Myocyte (in vitro differentiated cells): ENCODE data around the gene LMTK2. TPM values are rescaled to one million over a fixed set of nuclear protein-coding genes. Genes with fewer than 3 reads are reported as not detected.

Experiments
- DNase-seq: peaks from one replicate; pipeline ENCODE4 v3.0.0-alpha.2; 2012; ENCODE audit warnings: low read depth
- total RNA-seq: library from RNA; depleted of rRNA; stranded (reverse); fragments of >200 nt; gene quantifications from 2 replicates; pipeline ENCODE4 v1.2.3, GENCODE V29; 2014

Gene LMTK2
- total RNA-seq, 1 donor from 2014 or later = 7.1 TPM

DNA sequence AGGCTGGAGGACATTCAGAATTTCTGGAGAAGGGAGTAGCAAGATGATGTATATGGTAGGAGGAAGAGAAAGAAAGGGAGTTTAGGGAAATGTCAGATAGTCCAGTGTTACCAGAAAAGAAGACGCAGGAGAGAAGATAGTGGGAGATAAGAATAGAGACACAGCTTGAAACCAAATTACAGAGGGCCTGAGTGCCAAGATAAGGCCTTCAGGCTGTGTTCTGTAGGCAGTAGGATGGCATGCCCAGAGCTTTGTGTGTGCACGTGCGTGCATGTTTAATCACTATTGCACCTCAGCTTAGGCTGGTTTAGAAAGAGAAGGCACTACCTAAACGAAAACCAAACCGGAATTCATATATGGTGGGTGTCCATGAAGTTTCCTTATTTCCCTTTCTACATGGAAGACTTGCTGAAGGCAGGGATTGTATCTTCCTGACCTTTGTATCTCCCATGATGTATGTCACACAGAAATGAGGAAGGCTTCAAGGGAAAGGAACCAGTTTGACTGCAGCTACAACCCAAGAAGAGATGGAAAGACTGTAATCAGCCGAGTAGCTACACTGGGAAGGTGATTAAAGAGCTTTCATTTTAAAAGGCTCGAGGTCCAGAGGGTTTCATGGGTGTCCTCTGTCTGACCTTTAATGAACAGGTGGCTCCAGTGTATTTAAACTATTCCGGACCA lies 68.7 kb downstream of the LMTK2 start:
- DNase-seq = no peak

DNA sequence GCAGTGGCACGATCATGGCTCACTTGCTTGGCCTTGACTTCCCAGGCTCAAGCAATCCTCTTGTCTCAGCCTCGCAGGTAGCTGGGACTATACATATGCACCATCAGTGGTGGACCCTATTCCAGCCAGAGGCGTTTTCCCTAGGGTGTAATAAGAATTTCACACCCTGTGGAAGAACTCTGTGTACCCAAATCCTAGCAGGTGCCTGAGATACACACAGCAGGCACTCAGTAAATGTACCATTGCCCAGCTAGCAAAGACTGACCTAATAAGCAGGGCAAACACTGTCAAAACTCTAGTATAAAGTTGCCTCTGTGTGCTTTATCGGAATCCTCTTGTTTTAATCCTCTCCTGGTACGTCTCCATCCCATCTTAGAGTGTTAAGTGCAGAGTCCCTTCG lies 70.9 kb downstream of the LMTK2 start:
- DNase-seq = no peak

DNA sequence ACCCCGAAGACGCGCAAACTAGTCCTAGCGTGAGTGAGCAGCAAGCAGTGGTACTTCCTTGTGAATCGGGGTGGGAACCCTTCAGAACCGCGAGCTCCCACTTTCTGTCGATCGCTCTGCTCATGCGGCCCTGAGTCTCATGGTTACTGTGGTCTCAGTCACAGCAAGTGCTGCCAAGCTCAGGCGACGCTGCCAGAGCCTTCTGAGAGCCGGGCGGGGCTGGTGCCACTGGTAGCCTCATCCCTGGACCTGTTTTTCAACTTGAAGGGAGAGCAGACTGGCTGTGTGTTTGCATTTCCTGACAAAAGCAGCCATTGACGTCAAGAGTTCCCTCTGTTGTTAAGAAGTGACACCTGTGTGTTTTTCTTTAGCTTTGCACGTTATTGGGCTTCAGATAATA lies 71.7 kb downstream of the LMTK2 start:
- DNase-seq = peak; percentile 17

DNA sequence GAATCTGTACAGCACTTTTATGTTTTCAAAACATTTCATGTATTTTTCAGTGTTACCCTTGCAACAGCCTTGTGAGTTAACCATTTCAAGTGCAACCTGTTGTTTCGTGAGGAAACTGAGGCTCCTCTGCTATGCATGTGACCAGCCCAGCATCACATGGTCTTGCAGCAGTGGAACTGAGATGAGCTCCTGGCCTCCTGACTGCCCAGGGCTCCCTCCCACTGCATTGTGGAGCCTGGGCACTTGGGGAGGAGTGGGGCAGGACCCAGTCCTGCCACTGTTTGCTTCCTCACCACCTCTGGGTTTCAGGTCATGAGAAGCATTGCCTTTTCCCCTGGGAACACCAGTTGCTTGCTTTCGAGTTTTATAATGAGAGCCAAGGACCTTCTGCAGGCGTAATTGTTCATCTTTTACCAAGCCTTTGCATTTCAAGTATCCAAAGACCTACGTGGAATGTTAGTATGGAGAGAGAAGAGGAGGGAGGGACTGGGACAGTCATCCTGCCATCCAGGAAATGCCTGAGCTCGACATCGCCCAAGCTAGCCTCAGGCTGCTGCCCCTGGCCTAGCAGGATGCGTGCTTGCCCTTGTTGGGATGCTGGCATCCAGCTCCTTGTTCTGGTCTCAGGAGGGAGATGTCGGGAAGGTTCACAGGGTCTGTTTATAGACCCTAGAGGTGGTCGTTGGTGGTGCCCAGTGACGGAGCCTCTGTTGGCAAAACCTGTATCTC lies 72.3 kb downstream of the LMTK2 start:
- DNase-seq = no peak

DNA sequence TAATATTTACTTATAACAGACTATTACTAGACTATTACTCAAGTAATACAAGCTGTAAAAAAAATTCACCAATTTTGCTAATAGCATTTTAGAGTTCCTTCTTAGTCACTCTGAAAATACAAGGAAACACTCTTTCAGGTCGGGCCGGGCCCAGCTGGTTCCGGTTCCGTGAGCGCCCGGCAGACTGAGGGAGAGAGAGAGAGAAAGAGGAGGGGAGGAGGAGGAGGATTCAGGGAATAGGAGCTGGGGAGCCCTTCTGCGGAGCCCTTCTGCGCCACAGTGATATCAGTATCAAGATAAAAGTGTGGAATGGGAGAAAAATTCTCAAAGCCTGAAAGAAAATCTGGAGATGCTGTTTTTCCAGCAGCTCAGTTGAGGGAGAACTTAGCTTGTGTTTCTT lies 74.1 kb downstream of the LMTK2 start:
- no peak for DNase-seq

DNA sequence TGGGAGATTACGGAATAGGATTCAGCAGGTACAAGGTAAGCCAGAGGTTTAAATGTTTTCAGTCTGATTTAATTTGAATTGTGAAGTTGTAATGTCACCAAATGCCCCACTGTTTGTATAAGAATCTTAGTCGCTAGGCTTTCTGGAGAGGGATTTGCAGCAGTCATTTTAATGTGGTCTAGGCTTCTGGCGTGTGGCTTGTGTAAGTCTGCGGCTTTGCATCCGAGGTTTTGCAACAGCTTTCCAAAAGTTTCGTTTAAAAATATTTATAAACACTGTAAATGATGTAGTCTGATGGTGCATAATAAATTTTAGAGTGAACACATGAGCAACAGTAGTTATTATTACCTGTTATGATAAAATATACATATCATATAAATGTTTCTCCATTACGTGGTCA lies 78.4 kb downstream of the LMTK2 start:
- no peak for DNase-seq

DNA sequence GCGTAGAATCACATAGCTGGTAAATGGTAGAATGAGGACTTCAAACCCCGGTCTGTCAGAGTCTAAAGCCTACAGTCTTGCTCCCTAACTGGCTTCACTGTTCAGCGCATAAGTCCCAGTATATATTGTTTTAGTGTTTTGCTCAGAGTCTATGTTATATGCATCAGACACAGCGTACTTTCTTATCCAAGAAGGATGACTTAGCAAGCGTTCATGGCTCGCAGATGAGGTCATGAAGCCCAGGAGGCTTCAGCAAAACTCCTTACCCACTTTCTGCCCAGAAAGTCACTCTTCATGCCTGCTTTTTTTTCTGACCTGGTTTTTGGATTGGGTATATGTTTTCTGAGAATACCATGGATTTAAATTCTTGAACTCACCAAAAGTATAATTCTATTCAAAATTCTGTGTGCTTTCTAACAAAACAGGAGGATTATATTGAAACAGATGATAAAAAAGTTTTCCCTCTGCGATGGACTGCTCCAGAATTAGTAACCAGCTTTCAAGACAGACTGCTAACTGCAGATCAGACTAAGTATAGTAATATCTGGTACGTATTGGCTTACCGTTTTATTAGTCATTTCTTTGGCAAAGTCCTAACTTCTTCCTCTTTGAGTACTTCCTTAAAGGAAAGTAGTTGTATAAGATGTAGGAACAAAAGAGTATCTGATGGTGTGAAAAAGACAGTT lies 79.9 kb downstream of the LMTK2 start:
- peak; percentile 8 for DNase-seq

DNA sequence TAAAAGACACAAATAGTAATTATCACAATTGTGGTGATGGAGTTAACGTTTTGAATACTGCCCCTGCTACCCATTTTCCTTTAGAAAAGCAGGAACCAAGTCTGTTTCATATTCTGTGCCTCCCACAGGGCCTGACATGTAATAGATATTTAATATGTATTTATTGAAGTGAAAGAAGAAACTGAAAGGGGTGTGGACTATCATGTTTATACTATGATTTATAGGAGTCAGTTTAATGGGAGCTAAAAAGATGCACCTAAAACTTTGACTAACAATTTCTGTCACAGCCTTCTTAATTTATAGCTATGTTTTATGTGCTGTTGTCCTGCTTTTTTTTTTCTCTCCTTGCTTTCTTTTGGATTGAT lies 80.5 kb downstream of the LMTK2 start:
- DNase-seq = no peak

DNA sequence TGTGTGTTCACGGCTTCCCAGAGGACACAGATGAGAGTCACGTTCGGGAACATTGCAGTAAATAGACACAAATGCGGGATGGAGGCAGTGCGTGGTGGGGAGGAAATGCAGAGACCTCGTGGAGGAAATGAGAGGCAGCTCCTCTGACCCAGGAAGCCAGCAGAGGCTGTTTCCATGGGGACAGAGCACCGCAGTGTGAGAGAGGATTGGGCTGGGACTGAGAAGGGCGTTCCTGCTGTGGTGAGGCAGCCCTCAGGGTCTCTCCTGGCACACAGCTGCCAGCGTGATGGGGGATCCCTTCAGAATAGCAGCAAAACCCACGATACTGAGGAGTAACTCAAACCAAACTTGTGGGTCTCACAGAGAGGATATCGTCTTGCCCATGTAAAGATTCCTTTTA lies 82.9 kb downstream of the LMTK2 start:
- no peak for DNase-seq

DNA sequence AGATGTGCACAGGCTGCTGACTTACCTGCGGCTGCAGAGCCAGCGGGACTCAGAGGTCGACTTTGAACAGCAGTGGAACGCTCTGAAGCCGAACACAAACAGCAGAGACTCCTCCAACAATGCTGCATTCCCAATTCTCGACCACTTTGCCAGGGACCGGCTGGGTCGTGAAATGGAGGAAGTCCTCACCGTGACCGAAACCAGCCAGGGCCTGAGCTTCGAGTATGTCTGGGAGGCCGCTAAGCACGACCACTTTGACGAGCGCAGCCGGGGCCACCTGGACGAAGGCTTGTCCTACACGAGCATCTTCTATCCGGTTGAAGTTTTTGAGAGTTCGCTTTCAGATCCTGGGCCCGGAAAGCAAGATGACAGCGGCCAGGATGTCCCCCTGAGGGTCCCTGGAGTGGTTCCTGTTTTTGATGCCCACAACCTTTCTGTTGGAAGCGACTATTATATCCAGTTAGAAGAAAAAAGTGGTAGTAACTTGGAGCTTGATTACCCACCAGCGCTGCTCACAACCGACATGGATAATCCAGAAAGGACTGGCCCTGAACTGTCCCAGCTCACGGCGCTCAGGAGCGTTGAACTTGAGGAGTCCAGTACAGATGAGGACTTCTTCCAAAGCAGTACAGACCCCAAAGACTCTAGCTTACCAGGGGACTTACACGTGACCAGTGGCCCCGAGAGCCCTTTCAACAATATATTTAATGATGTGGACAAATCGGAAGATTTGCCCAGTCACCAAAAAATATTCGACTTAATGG lies 85.2 kb downstream of the LMTK2 start:
- no peak for DNase-seq

DNA sequence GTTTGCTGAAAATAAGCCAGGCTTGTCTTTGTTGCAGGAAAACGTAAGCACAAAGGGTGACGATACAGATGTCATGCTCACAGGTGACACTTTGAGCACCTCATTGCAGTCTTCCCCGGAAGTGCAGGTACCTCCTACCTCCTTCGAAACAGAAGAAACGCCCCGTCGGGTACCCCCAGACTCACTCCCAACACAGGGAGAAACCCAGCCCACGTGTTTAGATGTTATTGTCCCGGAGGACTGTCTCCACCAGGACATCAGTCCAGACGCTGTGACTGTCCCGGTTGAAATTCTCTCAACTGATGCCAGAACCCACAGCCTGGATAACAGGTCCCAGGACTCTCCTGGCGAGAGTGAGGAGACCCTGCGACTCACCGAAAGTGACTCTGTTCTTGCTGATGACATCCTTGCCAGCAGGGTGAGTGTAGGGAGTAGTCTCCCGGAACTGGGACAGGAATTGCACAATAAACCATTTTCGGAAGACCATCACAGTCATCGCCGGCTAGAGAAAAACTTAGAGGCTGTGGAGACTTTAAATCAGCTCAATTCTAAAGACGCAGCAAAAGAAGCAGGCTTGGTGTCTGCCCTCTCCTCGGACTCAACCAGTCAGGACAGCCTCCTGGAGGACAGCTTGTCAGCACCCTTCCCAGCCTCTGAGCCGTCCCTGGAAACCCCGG lies 86.3 kb downstream of the LMTK2 start:
- DNase-seq = no peak

DNA sequence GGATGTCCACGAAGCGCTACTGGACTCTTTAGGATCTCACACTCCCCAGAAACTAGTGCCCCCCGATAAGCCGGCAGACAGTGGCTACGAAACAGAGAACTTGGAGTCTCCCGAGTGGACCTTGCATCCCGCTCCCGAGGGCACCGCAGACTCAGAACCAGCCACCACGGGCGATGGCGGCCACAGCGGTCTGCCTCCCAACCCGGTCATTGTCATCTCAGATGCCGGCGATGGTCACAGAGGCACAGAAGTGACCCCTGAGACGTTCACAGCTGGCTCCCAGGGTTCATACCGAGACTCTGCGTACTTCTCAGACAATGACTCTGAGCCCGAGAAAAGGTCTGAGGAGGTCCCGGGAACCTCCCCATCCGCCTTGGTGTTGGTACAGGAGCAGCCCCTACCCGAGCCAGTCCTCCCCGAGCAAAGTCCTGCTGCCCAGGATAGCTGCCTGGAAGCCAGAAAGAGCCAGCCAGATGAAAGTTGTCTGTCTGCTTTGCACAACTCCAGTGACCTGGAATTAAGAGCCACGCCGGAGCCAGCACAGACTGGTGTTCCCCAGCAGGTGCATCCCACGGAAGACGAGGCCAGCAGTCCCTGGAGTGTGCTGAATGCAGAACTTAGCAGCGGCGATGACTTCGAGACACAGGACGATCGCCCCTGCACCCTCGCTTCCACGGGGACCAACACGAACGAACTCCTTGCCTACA lies 87.0 kb downstream of the LMTK2 start:
- DNase-seq = no peak

DNA sequence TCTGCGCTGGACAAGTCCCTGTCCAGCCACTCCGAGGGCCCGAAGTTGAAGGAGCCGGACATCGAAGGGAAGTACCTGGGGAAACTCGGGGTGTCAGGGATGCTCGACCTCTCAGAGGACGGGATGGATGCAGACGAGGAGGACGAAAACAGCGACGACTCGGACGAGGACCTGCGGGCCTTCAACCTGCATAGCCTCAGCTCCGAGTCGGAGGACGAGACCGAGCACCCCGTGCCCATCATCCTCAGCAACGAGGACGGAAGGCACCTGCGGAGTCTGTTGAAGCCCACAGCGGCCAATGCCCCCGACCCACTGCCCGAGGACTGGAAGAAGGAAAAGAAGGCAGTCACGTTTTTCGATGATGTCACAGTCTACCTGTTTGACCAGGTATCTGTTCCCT lies 87.5 kb downstream of the LMTK2 start:
- DNase-seq = no peak

DNA sequence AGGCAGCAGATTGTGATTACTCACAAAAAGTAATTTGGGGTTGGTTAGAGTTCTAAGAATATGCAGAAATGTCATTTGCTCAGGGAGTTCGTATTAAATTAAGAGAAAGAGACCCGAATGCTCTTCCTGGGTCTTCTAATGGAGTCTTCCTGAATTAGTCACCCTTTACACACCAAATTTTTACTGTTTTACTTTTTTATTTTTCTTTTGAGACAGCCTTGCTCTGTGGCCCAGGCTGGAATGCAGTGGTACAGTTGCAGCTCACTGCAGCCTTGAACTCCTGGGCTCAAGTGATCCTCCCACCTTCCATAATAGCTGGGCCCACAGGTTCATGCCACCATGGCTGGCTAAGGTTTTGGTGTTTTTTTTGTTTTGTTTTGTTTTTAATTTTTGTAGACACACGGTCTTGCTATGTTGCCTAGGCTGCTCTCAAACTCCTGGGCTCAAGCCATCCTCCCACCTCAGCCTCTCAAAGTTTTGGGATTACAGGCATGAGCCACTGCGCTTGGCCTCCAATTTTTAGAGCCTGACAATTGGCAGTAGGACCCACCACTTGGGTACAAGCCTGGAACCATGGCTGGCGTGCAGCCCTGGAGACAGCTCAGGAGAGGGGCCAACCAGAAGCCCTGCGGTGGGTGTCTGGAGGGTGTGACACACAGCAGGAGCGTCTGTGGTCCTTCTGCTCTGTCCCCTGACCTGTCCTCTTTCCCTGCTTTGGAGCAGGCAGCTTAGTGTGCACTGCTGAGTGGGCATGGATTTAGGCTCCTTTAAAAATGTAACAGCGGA lies 88.2 kb downstream of the LMTK2 start:
- DNase-seq = no peak

DNA sequence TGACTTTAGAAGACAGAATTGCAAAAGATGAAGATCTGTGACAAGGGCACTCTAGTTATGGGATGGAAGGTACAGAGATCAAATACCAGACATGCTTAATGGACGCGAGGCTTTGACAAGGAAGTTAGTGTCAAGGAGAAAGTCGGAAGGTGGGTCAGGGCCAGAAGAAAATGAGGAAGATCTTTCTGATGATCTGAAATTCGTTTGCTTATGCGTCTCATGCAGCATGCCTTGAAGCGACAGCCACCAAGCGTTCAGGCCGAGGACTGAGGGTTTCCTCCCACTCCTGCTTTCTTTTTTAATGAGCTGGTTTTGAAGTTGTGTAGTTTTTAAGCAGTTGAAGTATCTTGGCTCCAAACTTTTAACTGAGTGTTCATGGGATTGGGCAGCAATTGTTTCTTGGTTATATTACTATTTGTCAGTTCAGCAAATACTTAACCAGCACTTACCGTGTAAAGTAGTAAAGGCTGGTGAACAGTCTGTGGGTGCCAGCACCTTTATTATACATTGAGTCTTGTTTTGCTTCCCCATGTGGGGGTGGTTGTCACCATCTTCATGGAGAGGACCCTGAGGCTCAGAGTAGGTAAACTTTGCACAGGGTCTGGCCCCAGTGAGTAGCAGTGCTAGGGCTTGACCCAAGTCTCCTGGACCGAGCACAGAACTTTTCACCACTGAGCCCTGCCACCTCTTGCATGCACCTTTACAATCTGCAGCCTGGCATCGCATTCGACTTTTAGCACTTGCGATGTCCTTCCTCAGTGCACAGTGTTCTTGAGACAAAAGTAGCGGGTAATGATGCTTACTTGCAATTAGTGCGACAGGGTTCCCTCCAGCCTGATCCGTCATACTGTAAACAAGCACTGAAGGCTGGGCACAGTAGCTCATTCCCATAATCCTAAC lies 90.3 kb downstream of the LMTK2 start:
- DNase-seq = no peak

DNA sequence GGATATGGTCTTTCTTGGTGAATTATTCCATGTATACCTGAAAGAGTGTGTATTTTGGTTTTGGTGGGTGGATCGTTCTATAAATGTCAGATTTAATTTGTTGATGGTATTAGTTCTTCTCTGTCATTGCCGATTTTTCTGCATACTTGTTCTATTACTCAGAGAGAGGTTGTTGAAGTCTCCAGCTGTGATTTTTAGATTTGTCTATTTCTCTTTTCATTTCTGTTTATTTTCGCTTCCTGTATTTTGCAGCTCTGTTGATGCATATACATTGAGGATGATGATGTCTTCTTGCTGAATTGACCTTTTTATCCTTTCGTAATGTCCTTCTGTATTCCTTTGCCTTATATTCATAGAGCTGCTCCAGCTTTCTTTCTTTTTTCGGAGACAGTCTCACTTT lies 92.5 kb downstream of the LMTK2 start:
- no peak for DNase-seq

DNA sequence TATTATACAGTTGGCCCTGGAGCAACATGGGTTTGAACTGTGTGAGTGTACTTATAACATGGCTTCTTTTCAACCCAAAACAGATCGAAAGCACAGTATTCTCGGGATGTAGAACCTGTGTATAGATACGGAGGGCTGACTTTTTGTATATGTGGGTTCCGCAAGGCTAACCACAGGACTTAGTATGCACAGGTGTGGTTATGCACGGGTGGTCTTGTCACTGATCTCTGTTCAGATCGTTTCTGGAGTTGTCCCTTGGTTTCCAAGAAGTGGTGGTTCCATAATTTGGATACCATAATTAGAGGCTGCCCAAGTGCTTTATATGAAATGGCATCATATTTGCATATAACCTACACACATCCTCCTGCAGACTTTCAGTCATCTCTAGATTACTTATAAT lies 93.7 kb downstream of the LMTK2 start:
- DNase-seq = no peak

DNA sequence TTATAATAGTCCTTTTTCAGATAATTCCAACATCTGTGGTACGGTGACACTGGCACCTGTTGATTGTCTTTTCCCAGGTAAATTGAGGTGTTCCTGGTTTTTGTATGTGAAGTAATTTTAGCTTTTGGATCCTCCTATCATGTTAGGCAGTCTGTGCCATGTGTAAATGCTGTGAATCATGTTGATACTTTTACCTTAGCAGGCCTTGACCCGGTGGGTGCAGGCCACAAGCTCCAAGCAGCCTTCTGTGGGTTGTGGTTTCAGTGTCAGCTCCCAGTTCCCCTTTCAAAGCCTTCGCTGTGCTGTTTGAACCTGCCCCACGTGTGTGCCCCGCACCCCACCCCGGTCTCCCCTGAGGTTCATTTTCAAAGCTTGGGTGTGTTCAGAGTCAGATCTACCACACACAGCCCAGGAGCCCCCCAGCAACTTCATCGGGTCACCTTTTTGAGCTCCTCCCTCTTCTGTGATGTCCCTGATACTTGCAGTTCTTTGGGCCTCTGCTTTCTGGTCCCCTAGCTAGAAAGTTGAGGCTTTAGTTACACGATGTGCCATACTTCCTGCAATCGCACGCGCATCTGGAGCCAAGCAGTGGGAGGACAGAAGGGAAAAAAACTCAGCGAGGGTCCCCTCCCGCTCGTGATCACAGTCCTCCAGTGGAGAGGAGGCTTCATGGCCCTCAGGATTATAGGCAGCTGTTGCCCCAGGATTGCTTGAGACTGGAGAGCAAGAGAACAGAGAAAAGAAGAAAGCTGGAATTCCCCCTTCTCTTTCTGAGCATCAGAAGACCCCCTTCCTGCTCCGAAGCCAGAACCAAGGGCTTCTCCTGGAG lies 95.9 kb downstream of the LMTK2 start:
- DNase-seq = peak; percentile 74
